ENCODE results near the gene KRT85. TPM values are rescaled to one million over a fixed set of nuclear protein-coding genes. Genes with fewer than 3 reads are reported as not detected.

KRT85 gene
- total RNA-seq, 2 donors from 2014 or later, result not detected

GRCh38 chr12:52324153-52324444, 43.2 kb downstream of the KRT85 start:
- DNase-seq (ENCODE audit: low spot score), result no peak
- Histone ChIP-seq H3K27ac (no peak overlapping the region), H3K4me1 (ENCODE audit: control insufficient read depth in 1 of 2, low read depth in 2 of 2) (peaks cover 6 to 14% of the 10 kb centered on the region in 2 donors), H3K36me3 (no peaks in the 10 kb centered on the region), H3K9me3 (no peaks in the 10 kb centered on the region), H3K27me3 (replicated peaks; ENCODE audit: insufficient read depth) (no peaks in the 10 kb centered on the region), H3K4me3 (no peak overlapping the region)
- no peak for TF ChIP-seq CTCF (IDR thresholded peaks at IDR 0.05)
- no peak for ATAC-seq (ENCODE audit: insufficient number of reproducible peaks, low FRiP score, low read depth)

GRCh38 chr12:52323416-52324152, 43.7 kb downstream of the KRT85 start:
- no peak for TF ChIP-seq CTCF (IDR thresholded peaks at IDR 0.05)
- DNase-seq (ENCODE audit: low spot score) (no peak), ATAC-seq (ENCODE audit: insufficient number of reproducible peaks, low FRiP score, low read depth) (no peak)
- Histone ChIP-seq H3K4me3 (no peak overlapping the region), H3K27me3 (replicated peaks; ENCODE audit: insufficient read depth) (no peaks in the 10 kb centered on the region), H3K36me3 (no peaks in the 10 kb centered on the region), H3K9me3 (no peaks in the 10 kb centered on the region), H3K4me1 (ENCODE audit: control insufficient read depth in 1 of 2, low read depth in 2 of 2) (peaks cover 6 to 14% of the 10 kb centered on the region in 2 donors), H3K27ac (no peak overlapping the region)

GRCh38 chr12:52323001-52323400, 44.3 kb downstream of the KRT85 start:
- Histone ChIP-seq H3K4me3 (no peak overlapping the region), H3K27ac (no peak overlapping the region), H3K27me3 (replicated peaks; ENCODE audit: insufficient read depth) (no peaks in the 10 kb centered on the region), H3K4me1 (ENCODE audit: control insufficient read depth in 1 of 2, low read depth in 2 of 2) (peaks cover 6 to 14% of the 10 kb centered on the region in 2 donors), H3K9me3 (no peaks in the 10 kb centered on the region), H3K36me3 (no peaks in the 10 kb centered on the region)
- no peak for TF ChIP-seq CTCF (IDR thresholded peaks at IDR 0.05)
- ATAC-seq (ENCODE audit: insufficient number of reproducible peaks, low FRiP score, low read depth) (no peak), DNase-seq (ENCODE audit: low spot score) (no peak)

GRCh38 chr12:52322069-52322468, 45.2 kb downstream of the KRT85 start:
- ATAC-seq (ENCODE audit: insufficient number of reproducible peaks, low FRiP score, low read depth) (no peak), DNase-seq (ENCODE audit: low spot score) (no peak)
- Histone ChIP-seq H3K9me3 (no peaks in the 10 kb centered on the region), H3K27me3 (replicated peaks; ENCODE audit: insufficient read depth) (no peaks in the 10 kb centered on the region), H3K27ac (no peak overlapping the region), H3K36me3 (no peaks in the 10 kb centered on the region), H3K4me1 (ENCODE audit: control insufficient read depth in 1 of 2, low read depth in 2 of 2) (peaks cover 6 to 11% of the 10 kb centered on the region in 2 donors), H3K4me3 (no peak overlapping the region)
- no peak for TF ChIP-seq CTCF (IDR thresholded peaks at IDR 0.05)

- Histone ChIP-seq H3K4me3 (no peak overlapping the region), H3K27me3 (replicated peaks; ENCODE audit: insufficient read depth) (no peaks in the 10 kb centered on the region), H3K4me1 (ENCODE audit: control insufficient read depth in 1 of 2, low read depth in 2 of 2) (peaks cover 6% of the 10 kb centered on the region in 2 donors), H3K9me3 (no peaks in the 10 kb centered on the region), H3K27ac (no peak overlapping the region), H3K36me3 (no peaks in the 10 kb centered on the region)
- ATAC-seq (ENCODE audit: insufficient number of reproducible peaks, low FRiP score, low read depth) (no peak), DNase-seq (ENCODE audit: low spot score) (no peak)
- TF ChIP-seq CTCF (IDR thresholded peaks at IDR 0.05), result no peak
Observed at GRCh38 chr12:52321418-52321817, 45.9 kb downstream of the KRT85 start.

All from thoracic aorta (tissue), 2 donors.